A673 (cell line): ENCODE data around the gene ATG2B.

ENCODE experiments used
- CTCF ChIP-seq: fragments of 300-800, 200-600 bp; sonication (generic); conservative IDR thresholded peaks from 2 replicates; pipeline ENCODE4 v1.5.1; 2017; ENCODE audit warnings: low read depth, mild to moderate bottlenecking, antibody characterized with exemption, low read length, moderate library complexity, mixed read lengths
- EZH2 ChIP-seq: fragments of 200-600 bp; sonication (generic); IDR thresholded peaks from 2 replicates; pipeline ENCODE4 v1.6.1; 2017; ENCODE audit warnings: borderline replicate concordance, low read depth, mild to moderate bottlenecking, mixed read lengths, antibody characterized with exemption, low read length; ENCODE audit not compliant: poor library complexity, severe bottlenecking

- TF ChIP-seq CTCF (no peak), EZH2 (no peak)
These were observed 99.0 kb downstream of the ATG2B start for GRCh38 chr14:96264200-96264553.
